ENCODE measurements around the gene GNA12. TPM values are rescaled to one million over a fixed set of nuclear protein-coding genes. Genes with fewer than 3 reads are reported as not detected.
"Not testable (repeated sequence)": the region's sequence is repeated elsewhere in the genome, so short reads cannot be mapped to it uniquely, and the experiment has no call there.

The GNA12 gene
- total RNA-seq, 1 experiment from 2014 or later, result 16.4 TPM

GRCh38 chr7:2729893-2730716 lies 114.0 kb downstream of the GNA12 start:
- DNase-seq (ENCODE audit: low spot score), result no peak

DNA sequence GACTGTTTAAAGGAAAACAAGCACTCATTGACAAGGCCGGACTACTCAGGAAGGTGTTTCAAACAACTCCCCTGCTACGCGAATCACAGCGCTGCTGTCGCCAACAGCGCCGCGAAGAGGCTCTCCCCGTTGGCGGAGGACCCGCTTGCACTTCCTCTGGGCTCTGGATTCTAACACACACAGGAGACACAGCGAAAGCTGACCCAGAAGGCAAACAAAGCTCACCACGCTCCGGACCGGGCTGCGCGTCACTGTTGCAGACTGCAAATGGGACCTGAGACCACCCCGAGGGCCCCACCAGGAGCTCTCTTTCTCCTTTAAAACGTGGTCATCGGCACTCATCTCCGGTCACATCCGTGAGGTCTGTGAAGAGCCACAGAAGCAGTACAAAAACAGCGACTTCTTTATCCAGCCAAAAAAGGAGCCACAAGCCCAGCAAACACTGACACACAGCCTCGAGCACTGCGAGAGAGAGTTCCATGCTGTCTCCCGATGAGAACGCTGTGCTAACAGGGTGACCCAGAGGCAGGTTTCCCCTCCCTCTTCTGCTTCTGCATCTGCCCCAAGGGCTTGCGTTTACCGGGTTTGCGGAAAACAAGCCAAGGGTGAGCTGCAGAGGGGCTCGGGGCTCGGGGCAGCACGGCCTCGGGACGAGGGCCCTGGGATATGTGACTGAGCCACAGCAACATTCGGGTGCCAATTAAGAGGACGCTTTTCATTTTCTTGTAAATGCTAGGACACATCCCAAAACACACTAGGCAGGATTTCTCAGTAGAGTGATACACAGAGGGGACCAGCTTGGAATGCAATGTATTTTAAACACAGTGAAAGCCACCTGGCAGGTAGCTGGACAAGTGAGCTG lies 114.8 kb downstream of the GNA12 start:
- no peak for DNase-seq (ENCODE audit: low spot score)

- DNase-seq (ENCODE audit: low spot score), result no peak
Measured at GRCh38 chr7:2728316-2729030, 115.6 kb downstream of the GNA12 start.

DNA sequence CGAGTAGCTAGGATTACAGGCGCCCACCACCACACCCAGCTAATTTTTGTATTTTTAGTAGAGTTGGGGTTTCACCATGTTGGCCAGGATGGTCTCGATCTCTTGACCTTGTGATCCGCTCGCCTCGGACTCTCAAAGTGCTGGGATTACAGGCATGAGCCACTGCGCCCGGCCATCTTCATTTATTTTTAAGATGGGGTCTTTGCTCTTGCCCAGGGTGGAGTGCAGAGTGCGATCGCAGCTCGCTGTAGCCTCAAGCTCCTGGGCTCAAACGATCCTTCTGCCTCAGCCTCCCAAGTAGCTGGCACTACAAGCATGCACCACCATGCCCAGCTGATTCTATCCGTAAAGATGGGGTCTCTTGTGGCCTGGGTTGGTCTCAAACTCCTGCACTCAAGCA lies 116.9 kb downstream of the GNA12 start:
- not testable (repeated sequence) for DNase-seq (ENCODE audit: low spot score)

DNA sequence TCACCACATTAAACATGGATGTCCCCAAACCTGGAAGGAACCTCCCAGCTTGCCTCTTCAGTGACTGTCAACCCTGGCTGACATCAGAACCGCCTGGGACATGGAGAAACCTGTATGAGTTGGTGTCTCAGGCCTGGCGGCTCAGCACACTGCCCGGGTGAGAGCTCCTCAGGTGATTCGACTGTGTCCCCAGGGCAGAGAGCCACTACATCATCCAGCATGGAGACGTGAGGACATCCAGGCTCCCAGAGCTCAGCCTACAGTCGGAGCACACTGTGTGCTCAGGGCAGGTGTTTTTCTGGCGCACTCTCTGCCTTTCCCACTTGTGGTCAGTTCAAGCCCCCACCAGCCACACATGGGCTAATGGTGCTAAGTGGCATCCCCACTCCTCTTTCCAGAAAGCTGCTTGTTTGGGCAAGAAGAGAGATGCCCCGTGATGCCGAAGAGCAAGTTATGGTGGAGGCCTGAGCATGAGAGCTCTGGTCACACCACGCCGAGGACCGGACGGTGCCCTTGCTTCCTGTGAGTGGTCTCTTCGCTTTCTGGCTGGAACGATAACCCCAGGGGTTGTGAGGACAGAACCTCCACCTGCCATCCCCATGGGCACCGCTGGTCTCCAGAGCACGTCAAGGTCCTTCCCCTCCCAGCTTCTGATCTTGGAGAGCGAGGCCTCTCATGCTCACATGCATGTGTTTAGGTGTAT lies 117.6 kb downstream of the GNA12 start:
- DNase-seq (ENCODE audit: low spot score), result no peak

GRCh38 chr7:2725178-2726105 lies 118.7 kb downstream of the GNA12 start:
- no peak for DNase-seq (ENCODE audit: low spot score)

GRCh38 chr7:2724453-2725177 lies 119.5 kb downstream of the GNA12 start:
- DNase-seq (ENCODE audit: low spot score), result no peak

- not testable (repeated sequence) for DNase-seq (ENCODE audit: low spot score)
Measured at GRCh38 chr7:2724036-2724435, 120.1 kb downstream of the GNA12 start.

DNA sequence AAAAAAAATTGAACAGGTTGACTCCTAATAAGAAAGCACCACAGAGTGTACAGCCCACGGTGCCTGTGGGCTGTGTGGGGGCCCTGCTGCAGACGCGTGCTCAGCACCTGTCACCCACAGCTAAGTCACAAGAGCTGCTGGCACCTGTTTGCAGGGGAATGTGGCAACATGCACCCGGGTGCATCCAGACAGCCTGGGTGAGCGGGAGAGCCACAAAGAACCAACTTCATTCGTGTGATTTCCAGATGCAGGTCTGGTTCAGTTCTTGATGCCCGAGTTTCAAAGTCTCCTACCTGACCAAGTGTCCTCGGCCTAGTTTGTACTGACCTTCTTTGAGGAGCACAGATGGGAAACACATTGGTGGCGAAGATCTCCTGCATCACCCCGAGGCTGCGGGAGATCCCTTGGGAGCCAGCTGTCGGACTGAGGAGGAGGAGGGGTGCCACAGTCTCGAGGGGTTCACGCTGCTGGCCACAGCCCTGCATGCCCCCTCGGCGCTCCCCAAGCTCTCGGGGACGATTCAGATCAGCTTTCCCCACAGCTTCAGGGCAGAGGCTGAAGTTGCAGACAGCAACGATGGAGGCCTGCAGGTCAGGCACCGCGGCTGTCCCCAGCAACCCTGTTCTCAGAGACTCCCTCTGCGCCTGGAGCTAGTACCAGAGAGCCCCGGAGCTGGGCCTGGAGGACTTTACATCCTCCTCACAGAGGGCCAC lies 120.8 kb downstream of the GNA12 start:
- DNase-seq (ENCODE audit: low spot score), result no peak

DNA sequence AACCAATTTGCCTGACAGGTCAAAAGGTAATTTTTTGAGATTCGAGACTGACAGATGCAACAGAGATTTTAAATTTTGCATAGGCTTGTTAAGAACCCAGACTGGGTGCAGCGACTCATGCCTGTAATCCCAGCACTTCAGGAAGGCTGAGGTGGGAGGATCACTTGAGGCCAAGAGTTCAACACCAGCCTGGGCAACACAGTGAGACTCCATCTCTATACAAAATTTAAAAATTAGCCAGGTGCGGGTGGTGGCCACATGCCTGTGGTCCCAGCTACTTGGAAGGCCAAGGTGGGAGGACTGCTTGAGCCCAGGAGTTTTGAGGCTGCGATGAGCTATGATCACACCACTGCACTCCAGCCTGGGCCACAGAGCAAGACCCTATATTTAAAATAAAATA lies 121.5 kb downstream of the GNA12 start:
- no peak for DNase-seq (ENCODE audit: low spot score)

- no peak for DNase-seq (ENCODE audit: low spot score)
Measured at GRCh38 chr7:2721842-2722241, 122.3 kb downstream of the GNA12 start.

DNA sequence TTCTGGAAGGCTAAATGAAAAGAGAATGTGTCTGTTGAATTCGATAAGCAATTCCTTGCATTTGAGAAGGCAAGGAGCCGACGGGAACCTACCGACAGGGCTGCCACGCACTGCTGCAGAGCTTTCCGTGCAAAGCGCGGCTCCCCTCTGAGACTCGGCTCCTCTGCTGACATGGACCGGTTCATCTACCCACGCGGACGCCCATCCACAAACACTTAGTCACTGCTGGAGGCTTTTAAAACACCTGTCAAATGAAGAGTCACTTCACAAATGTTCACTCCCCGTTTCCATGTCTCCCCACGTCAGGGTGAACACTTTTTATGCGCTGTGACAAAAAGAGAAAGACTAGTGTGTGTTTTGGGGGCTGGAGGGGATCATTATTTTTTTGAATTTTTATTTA lies 124.1 kb downstream of the GNA12 start:
- no peak for DNase-seq (ENCODE audit: low spot score)

DNA sequence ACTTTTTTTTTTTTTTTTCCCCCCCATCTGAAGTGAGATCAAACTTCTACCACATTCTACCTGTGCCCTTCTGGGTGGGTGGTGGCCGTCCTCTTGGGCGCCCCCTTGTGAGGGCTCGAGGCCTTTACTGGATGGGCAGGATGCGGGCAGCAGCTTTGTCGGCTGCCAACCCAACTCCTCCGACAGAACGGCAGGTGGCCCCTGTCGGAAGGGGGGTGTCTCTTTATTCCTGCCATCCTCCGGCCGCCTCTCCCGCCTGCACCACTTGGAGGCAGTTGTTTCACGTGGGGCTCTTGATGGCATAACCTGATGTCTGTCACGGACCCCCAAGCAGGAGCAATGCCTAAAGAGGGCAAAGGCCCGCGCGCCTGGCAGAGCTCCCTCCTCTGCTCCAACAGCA lies 125.1 kb downstream of the GNA12 start:
- peak; percentile 26 for DNase-seq (ENCODE audit: low spot score)

- no peak for DNase-seq (ENCODE audit: low spot score)
Measured at GRCh38 chr7:2718296-2718965, 125.7 kb downstream of the GNA12 start.

DNA sequence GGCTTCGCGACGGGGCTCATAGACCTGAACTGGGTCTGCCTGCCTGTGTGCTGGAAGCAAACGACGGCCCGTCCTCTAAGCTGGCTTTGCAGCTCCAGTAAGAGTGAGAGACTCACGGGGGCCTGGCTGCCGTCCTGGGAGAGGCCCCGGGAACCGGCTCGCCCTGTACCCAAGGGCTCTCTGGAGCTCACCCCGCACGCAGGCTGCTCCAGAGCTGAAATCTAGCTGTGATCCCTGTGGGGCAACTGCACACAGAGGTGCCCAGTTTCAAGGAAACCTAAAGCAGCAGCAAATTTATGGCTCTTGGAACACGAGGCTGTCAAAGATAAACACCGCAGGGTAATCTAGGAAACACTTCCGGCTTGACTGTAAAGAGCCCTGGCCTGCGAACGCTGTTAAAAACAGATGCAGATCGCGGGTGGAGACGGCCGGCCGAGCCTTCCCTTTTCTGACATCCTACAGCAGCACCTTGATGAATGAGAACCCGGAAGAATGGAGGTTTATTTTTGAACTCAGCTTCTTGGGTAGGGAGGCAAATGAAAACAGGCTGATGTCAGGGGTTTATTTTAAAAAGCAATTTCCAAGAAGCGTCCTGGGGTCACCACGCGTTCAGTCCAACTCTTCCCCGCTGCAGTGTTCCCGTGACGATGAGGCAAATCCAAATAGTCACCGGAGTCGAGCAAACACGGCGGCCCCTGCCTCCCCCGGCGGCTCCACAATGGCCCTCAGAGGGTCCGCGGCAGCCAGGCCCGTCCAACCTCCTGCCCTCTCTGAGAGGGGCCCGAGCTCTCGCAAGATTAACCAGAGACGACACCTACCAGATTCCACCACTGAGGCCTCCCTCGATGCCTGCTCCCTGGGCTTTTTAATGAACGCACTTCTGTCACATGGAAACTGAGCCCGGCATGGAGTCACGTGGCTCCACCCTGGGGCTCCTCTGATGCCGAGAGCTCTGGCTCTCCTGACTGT lies 126.5 kb downstream of the GNA12 start:
- DNase-seq (ENCODE audit: low spot score), result no peak

- no peak for DNase-seq (ENCODE audit: low spot score)
Measured at GRCh38 chr7:2716906-2717292, 127.2 kb downstream of the GNA12 start.

DNA sequence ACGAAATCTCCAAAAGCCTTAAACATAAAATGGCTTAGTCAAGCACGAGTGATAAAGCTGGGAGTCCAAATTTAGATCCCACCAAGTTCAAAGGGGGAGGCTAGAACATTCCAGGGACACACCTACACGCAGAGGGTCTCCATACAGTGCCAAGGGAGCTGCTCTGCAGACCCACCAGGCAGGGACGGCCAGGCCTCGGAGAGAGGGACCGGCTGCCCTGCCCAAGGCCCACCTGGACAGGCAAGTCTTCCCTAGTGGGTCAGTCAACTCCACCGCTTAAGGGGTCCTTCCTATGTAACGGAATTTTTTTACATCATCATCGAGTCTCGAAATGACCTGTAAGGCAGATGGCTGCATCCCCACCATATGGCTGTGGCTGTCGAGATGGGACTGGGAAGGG lies 127.6 kb downstream of the GNA12 start:
- no peak for DNase-seq (ENCODE audit: low spot score)
